HL-60 (cell line): ENCODE measurements around the gene FGF14.

Experiments
- CTCF ChIP-seq: IDR thresholded peaks from one replicate; pipeline ENCODE4 v1.5.1; 2011; ENCODE audit warnings: low read length, control low read depth, inconsistent platforms; ENCODE audit not compliant: insufficient read depth
- POLR2AphosphoS5 ChIP-seq: IDR thresholded peaks from 2 replicates; pipeline ENCODE4 v1.6.1; 2012; ENCODE audit warnings: low read depth

- TF ChIP-seq CTCF (no peak), POLR2AphosphoS5 (no peak)
These were observed 381.1 kb downstream of the FGF14 start for GRCh38 chr13:102020611-102021216.
